RWPE1 (cell line): Measurements from ENCODE around the gene LDB3.

Experiments
- CTCF ChIA-PET: fragments of 350-600 bp; sonication (Branson Sonifier 250); formaldehyde crosslinking; extraction: SDS; loops from one replicate; lab custom pipeline; 2021; lab: Yijun Ruan, JAX
- POLR2A ChIA-PET: fragments of 400-600 bp; formaldehyde crosslinking; extraction: SDS; loops from one replicate; lab custom pipeline; 2020; ENCODE audit warnings: antibody characterized with exemption; ENCODE audit not compliant: low non-redundant PET; lab: Yijun Ruan, JAX
- DNase-seq: peaks from one replicate; pipeline ENCODE4 v3.0.0; 2012; ENCODE audit warnings: low spot score
- H3K27ac ChIP-seq: fragments of 450-650 bp; 2 replicates; pipeline ENCODE4 v1.5.1; 2017
- CTCF ChIP-seq: fragments of 450-650 bp; conservative IDR thresholded peaks from 2 replicates; pipeline ENCODE4 v1.5.1; 2017; ENCODE audit warnings: low read depth, mild to moderate bottlenecking

LDB3 gene

GRCh38 chr10:86655173-86655540 lies 13.2 kb upstream of the LDB3 start:
- CTCF ChIA-PET, result interaction anchor here (0.7 kb wide), 1 partner anchor 45 kb away, joined by 3 read pairs; no protein-coding TSS in a partner anchor
- no peak overlapping the region for H3K27ac ChIP-seq
- no peak for DNase-seq
- TF ChIP-seq CTCF, result no peak
- POLR2A ChIA-PET, result no interaction called here

DNA sequence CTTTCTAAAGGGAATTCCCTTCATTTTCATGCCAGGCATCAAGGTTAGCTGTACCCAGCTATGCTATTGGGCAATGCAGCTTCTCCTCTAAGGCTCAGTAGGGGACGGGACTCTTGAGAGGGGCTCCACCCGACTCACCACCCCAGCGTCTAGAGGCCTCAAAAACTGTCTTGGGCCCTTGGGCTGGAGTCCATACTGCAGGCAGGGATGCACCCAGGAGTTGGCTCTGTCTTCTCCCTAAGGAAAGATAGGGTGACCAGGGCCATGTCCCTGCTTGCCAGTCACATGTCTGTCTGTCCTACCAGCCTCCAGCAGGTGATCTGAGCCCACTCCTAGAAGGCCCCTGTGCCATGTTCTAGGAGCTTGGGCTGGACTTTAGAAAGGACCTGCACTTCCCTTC lies 12.7 kb upstream of the LDB3 start:
- CTCF ChIA-PET, result interaction anchor here (0.7 kb wide), 1 partner anchor 45 kb away, joined by 3 read pairs; no protein-coding TSS in a partner anchor
- POLR2A ChIA-PET, result no interaction called here
- DNase-seq, result no peak
- H3K27ac ChIP-seq, result no peak overlapping the region
- no peak for TF ChIP-seq CTCF

DNA sequence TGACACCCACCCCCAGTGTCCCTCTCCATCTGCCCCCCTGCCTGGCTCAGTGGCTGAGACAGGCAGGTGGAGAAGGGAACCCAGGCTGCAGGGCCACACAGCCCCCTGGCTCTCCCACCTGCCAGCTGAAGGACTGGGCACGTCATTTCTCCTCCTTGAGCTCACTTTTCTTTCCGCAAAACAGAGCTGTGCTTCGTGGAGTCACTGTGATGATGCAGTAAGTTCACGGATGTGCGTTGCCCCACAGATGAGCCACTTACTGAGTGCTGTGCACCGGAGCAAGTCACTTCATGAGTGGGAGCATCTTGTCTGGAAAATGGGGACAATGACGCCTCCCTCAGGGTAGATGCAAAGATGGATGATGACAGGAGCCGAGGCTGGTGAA lies 11.3 kb upstream of the LDB3 start:
- no peak for DNase-seq
- POLR2A ChIA-PET, result no interaction called here
- CTCF ChIA-PET, result no interaction called here
- H3K27ac ChIP-seq, result no peak overlapping the region
- TF ChIP-seq CTCF, result no peak

DNA sequence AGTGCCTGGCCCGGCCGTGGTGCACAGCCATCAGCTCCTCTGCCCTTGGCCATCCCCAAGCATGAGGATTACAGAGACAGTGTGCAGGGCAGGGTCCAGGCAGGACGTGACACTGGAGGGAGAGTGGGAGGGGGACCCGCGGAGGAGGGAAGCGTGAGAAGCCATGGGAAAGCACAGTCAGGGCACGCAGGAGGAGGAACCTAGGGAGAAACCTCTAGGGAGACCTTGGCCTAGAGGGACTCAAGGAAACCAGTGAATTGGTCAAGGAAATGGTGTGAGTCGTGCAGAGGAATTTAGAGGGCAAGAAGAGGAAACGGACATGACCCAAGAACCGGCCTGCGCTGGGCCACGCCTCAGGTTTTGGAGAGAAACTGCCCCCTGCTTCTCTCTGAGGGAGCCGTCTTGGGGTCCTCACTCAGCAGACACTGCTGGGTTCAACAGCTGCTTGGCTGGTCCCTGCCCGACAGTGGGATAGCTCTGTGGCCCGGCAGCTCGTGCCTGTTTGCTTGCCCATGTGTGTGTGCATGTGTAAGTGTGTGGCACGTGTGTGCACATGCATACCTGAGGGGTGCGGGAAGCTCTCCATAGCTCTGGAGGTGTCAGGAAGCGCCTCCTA lies 10.8 kb upstream of the LDB3 start:
- POLR2A ChIA-PET, result no interaction called here
- no peak for DNase-seq
- TF ChIP-seq CTCF, result no peak
- CTCF ChIA-PET, result interaction anchor here (0.6 kb wide), 1 partner anchor 16 kb away, joined by 3 read pairs; no protein-coding TSS in a partner anchor
- no peak overlapping the region for H3K27ac ChIP-seq

DNA sequence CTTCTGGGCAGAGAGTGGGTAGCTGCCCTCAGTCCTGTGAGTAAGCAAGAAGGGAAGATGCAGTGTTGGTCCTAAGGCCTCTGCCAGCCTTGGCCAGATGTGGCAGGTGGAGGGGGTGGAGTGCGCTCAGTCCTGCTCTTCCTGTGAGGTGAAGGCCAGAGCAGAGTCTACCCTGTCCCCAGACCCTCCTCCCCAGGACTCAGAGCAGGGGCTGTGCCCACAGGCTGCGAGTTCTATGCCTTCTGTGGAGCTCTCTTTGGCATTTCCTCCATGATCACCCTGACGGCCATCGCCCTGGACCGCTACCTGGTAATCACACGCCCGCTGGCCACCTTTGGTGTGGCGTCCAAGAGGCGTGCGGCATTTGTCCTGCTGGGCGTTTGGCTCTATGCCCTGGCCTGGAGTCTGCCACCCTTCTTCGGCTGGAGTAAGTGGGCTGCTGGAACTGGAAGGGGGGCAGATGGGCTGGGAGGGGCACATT lies 10.0 kb upstream of the LDB3 start:
- DNase-seq, result no peak
- H3K27ac ChIP-seq, result no peak overlapping the region
- ChIA-PET POLR2A (no interaction called here), CTCF (interaction anchor here (0.6 kb wide), 1 partner anchor 17 kb away, joined by 3 read pairs; no protein-coding TSS in a partner anchor)
- TF ChIP-seq CTCF, result no peak

GRCh38 chr10:86658751-86659150 lies 9.6 kb upstream of the LDB3 start:
- no peak for DNase-seq
- CTCF ChIA-PET, result interaction anchor here (1.0 kb wide), 1 partner anchor 9 kb away, joined by 4 read pairs; no protein-coding TSS in a partner anchor
- POLR2A ChIA-PET, result no interaction called here
- TF ChIP-seq CTCF, result no peak
- no peak overlapping the region for H3K27ac ChIP-seq
